NCI-H526 (cell line): ENCODE data around the gene PIK3R5.
"Not testable (repeated sequence)": the region's sequence is repeated elsewhere in the genome, so short reads cannot be mapped to it uniquely, and the experiment has no call there.

Experiments
- DNase-seq, 2 experiments: peaks; one replicate each; lab custom pipeline; 2025; lab: John Stamatoyannopoulos, UW

Gene PIK3R5

DNA sequence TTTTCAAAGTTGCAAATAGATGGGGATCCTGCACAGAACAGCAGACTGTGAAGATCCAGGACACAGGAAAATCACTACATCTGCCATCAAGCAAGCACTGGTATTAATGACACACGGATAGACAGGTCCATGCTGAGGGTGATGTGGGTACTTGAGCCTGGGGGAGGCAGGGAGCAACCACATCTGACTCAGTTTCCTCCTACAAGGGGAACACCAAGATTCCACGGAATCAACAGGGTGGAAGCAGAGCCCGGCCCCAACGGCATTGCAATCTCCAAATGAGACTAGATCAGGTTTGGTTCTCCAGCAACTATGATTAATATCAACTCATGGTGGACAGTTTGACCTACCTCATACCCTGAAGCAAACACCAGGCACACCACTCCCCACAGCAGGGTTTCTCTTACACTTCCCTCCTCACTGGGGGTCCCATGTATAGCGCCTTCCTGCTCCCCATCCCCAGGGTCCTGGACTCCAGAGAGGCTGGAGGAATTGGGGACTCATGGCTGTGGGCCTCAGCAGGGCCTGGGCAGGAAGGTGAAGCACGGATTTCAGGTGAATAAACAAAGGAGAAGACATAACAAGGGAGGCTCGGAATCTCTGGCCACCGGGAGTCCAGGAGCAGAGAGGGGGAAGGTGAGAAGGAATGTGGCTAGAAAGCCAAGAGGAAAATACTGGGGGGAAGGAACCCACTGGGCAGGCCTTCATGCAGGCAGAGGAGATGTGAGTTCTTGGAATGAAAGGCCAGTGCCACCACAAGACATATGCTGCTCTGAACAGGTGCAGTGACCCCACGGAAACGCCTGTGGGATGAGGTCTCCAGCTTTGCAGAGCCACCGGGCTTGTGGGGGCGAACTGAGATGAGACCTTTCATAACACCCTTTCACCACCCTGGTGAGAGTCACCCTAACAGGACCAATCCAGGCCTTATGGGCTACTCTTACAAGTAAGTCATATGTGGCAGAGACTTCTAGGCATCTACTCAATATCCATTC is 68.6 kb downstream of the PIK3R5 start:
- DNase-seq = no peak

DNA sequence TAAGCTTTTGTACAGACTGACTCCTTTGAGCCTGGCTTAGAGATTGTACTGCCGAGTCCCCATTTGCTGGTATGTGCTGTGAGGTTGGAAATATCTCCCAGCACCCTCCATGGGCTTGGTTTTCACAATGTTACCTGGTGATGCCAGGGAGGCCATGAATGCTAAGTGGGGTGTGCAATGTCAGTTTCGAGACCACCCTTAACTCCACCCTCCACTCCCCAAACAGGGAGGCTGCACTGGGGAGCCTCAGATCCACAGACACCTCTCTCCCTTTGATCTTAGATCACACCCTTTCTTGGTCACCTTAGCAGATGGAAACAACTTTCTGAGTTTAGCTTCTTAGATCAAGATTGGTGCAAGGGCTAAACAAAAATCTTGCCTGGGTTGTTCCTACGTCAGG is 69.4 kb downstream of the PIK3R5 start:
- no peak for DNase-seq

- DNase-seq = peak in 1 of 2 experiments; percentile 71
Measured at GRCh38 chr17:8894673-8895578, 70.6 kb downstream of the PIK3R5 start.

GRCh38 chr17:8894202-8894671 is 71.3 kb downstream of the PIK3R5 start:
- DNase-seq = no peak

DNA sequence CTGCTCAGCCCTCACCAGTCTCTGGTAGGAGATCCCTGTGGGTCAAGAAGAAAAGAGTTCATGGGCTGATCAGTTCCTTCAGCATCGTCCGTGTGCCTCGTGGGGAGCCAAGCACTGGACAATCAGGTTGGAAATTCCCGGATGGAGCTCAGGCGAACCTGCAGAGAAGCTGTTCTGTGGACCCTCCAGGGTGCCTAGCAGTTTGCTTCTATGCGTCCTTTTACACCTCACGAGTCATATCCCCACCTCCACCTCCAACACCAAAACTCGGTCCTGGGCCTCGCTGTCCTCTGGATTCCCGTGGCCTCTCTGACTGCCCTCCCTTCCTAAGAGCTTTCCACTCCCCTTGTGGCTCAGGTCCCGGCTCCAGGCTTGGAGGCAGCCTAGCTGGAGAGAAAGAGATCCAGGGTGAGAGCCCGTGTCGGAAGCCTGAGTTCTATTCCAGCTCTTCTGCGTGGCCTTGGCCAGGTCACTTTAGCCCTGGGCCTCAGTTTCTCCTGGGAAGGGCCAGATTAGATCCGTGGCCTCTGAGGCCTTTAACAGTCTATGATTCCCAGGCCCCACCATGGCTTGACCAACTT is 71.8 kb downstream of the PIK3R5 start:
- no peak for DNase-seq

DNA sequence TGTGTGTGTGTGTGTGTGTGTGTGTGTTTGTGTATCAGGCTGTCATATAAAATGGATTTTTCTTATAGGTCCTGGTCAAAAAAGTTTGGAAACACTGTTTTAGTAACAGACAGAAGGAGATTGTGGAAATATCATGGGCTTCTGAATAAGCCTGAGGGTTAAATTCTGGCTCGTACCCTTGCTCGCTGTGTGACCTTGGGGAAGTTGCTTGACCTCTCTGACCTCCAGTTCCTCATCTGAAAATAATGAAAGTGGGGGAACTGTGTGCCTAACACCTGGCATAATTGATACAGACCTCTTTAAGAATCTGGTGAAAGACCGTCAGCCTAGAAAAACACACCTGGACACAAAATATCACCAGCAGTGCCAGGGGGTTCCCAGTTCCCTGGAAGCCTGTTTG is 72.4 kb downstream of the PIK3R5 start:
- DNase-seq = no peak

- no peak for DNase-seq
Measured at GRCh38 chr17:8892338-8892690, 73.2 kb downstream of the PIK3R5 start.

DNA sequence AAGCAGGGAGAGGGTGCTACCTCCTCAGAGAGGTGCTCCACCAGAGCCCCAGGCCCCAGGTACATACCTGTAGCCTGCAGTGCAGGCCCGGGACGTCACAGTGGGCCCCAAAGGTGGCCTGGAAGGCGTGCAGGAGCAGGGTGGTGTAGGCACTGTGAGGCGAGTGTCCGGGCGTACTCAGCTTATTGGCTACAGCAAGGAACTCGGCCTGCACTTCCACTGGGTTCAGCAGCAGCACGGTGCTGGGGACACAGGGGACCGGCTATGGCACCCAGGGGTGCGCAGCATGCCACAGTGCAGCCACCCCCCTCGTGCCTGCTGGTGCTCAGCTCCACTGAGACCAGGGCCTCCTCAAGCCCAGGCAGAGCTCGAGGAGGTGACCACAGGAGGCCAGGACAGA is 74.8 kb downstream of the PIK3R5 start:
- no peak for DNase-seq

DNA sequence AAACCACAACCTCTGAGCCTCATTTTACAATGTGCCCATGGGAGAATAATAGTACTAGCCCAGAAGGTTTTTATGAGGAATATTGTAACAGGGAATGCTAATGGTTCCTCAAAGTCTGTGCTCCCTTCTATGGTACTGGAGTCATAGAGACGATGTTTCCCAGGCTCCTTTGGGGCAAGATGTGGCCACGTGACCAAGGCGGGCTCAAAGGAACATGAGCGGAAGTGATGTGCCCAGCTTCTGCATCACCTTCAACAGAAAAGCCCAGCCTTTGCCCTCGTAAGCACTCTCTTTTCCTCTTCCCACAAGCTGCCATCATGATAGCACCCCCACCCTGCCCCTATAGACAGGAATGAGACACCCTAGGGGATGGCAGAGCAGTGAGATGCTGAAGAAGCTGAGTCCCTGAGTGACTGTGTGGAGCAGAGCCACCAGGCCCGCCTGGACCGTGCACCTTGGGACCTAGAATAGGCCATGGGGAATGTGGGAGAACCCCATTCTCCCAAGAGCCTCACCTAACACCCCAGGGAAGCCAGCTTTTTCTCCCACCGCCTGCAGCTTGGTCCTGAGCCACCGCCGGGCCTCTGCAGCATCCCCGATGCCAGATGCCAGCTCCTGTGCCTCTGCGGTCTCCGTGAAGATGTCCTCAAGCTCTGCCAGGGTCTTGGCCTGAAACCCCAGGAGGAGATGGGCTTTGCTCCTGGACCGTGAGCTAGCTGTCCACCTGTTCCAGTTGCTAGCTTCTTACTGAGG is 75.9 kb downstream of the PIK3R5 start:
- no peak for DNase-seq

GRCh38 chr17:8888704-8889302 is 76.7 kb downstream of the PIK3R5 start:
- DNase-seq = no peak

DNA sequence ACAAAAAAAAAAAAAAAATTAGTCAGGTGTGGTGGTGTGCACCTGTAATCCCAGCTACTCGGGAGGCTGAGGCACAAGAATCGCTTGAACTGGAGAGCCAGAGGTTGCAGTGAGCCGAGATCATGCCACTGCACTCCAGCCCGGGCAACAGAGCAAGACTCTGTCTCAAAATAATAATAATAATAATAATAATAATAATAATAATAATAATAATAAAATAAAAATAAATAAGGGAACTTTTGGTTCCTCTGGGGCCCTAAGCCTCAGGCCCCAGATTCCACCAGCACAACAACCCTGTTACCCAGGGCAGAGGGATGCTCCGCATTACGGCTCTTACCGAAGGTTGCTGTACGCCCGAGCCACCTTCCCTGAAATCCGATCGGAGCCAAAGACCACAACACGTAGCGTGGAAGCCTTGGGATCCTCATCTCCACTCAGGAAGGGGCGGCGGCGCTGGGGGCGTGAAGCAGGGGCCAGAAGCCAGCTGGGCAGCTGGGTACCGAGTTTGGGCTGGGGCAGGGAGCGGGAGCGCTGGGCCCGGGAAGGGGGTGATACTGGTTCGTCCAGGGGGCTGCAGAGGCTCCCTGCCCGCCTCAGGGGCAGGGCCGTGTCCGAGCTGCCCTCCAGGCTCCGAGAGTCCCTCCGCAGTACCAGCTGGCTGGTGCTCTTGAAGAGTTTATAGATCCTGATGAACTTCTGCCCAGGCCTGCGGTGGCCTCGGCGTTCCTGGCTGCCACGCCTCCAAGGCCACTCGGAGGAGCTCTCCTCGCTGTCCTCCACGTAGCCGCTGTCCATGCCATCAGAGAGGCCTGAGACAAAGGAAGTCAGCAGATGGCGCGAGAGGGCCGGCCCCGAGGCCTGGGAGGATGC is 77.4 kb downstream of the PIK3R5 start:
- DNase-seq = peak; percentile 26 to 66

GRCh38 chr17:8887301-8887700 is 78.2 kb downstream of the PIK3R5 start:
- DNase-seq = no peak

DNA sequence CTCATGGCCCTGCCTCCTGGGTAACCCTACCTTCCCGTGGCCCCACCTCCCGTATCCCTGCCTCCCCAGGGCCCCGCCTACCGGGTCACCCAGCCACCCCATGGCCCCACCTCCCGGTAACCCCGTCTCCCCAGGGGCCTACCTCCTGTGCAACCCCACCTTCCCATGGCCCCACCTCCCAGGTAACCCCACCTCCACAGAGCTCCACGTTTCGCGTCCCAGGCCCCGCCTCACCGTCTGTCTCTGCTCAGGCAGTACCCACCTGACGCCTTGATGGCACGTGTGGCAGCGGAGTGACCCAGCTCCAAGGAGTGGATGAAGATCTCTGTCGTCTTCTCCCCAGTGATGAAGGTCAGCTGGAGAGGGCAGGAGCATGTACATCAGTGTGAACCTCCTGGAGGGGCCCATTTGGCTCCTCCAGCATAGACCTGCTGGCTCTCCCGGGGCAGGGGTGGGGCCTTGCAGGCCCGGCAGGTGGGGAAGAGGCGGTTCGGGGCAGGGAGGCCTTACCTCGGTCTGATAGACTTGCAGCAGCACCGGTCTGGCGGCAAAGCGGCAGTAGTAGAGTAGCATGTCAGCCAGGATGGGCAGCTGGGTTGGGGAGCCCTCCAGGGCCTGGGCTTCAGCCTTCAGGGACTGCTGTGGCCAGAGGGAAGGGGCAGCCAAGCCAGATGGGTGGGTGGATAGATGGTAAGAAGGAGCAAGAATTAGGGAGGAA is 79.4 kb downstream of the PIK3R5 start:
- no peak for DNase-seq

DNA sequence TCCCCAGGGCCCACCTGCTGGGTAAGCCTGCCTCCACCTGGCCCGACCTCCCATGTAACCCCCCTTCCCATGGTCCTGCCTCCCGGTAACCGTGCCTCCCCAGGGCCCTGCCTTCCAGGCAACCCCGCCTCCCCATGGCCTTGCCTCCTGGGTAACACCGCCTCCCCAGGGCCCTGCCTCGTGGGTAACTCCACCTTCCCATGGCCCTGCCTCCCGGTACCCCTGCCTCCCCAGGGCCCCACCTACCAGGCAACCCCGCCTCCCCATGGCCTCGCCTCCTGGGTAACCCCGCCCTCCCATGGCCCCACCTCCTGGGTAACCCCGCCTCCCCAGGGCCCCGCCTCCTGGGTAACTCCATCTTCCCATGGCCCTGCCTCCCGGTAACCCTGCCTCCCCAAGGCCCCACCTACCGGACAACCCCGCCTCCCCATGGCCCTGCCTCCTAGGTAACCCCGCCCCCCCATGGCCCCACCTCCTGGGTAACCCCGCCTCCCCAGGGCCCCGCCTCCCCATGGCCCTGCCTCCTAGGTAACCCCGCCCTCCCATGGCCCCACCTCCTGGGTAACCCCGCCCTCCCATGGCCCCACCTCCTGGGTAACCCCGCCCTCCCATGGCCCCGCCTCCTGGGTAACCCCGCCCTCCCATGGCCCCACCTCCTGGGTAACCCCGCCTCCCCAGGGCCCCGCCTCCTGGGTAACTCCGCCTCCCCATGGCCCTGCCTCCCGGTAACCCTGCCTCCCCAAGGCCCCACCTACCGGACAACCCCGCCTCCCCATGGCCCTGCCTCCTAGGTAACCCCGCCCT is 80.1 kb downstream of the PIK3R5 start:
- not testable (repeated sequence) for DNase-seq

GRCh38 chr17:8884336-8884990 is 81.0 kb downstream of the PIK3R5 start:
- no peak for DNase-seq

DNA sequence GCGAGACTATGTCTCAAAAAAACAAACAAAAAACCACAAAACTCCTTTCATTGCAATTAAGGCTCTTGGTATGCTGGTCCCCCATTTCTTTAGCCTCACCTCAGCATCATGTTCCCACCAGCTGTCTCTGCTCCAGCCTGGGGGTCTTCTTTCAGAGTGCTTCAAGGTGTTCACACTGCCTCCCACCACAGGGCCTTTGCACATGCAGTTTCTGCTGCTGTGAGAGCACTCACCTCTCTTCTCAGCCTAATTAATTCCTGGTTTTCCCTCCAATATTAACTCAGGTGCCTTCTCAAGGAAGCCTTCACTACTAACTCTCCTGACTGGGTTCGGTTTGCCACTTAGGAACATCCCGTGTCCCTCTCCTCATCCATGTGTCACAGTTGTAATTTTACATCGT is 82.2 kb downstream of the PIK3R5 start:
- DNase-seq = no peak

- DNase-seq = no peak
Measured at GRCh38 chr17:8881606-8882005, 83.9 kb downstream of the PIK3R5 start.

GRCh38 chr17:8880466-8880865 is 85.0 kb downstream of the PIK3R5 start:
- no peak for DNase-seq
